LNCAP (cell line): ENCODE measurements around the gene ICOSLG.

ENCODE experiments used
- CTCF ChIP-seq: fragments of 450-650 bp; IDR thresholded peaks from 2 replicates; pipeline ENCODE4 v1.5.1; 2017; ENCODE audit warnings: mild to moderate bottlenecking

The ICOSLG gene

GRCh38 chr21:44271558-44272283 lies 31.0 kb upstream of the ICOSLG start:
- no peak for TF ChIP-seq CTCF

- TF ChIP-seq CTCF = no peak
Observed at GRCh38 chr21:44269090-44269489, 28.3 kb upstream of the ICOSLG start.

- TF ChIP-seq CTCF = no peak
Observed at GRCh38 chr21:44267655-44268142, 27.0 kb upstream of the ICOSLG start.

GRCh38 chr21:44265734-44266270 lies 25.1 kb upstream of the ICOSLG start:
- no peak for TF ChIP-seq CTCF

- no peak for TF ChIP-seq CTCF
Observed at GRCh38 chr21:44263768-44264167, 23.0 kb upstream of the ICOSLG start.

- TF ChIP-seq CTCF = no peak
Observed at GRCh38 chr21:44263221-44263760, 22.5 kb upstream of the ICOSLG start.

- TF ChIP-seq CTCF = no peak
Observed at GRCh38 chr21:44262338-44263056, 21.8 kb upstream of the ICOSLG start.
